RWPE1 (cell line): ENCODE data around the gene CATSPERZ.

Experiments
- CTCF ChIA-PET: fragments of 350-600 bp; sonication (Branson Sonifier 250); formaldehyde crosslinking; extraction: SDS; loops from one replicate; lab custom pipeline; 2021; lab: Yijun Ruan, JAX
- POLR2A ChIA-PET: fragments of 400-600 bp; formaldehyde crosslinking; extraction: SDS; loops from one replicate; lab custom pipeline; 2020; ENCODE audit warnings: antibody characterized with exemption; ENCODE audit not compliant: low non-redundant PET; lab: Yijun Ruan, JAX
- DNase-seq: peaks from one replicate; pipeline ENCODE4 v3.0.0; 2012; ENCODE audit warnings: low spot score
- H3K27ac ChIP-seq: fragments of 450-650 bp; 2 replicates; pipeline ENCODE4 v1.5.1; 2017
- TF ChIP-seq, protein P1 (sequence below): fragments of 450-650 bp; conservative IDR thresholded peaks from 2 replicates; pipeline ENCODE4 v1.5.1; 2017; ENCODE audit warnings: low read depth, mild to moderate bottlenecking

The CATSPERZ gene

DNA sequence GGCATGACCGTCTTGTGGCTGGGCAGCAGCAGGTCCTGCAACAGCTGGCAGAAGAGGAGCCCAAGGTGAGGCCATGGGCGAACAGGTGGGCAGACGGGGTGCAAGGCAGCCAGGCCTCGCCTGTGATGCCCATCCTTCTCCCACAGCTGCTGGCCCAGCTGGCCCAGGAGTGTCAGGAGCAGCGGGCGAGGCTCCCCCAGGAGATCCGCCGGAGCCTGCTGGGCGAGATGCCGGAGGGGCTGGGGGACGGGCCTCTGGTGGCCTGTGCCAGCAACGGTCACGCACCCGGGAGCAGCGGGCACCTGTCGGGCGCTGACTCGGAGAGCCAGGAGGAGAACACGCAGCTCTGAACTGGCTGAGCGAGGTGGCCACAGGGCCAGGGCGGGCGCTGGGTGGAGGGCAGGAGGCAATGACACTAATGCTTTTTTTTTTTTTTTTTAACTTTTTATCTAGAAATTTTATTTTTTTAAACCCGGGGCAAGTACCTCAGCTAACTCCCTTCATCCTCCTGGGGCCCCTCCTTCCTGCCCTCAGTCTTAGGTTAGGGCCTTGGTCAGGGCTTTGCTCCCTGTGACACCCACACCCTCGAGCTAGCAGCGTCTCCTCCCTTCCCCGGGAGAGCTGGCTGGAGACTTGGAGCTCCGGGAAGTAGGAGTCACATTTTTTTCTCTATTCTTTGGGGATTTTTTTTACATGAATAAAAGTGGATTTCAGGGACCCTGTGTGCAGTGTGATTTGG is 32.8 kb upstream of the CATSPERZ start:
- TF ChIP-seq, protein P1, sequence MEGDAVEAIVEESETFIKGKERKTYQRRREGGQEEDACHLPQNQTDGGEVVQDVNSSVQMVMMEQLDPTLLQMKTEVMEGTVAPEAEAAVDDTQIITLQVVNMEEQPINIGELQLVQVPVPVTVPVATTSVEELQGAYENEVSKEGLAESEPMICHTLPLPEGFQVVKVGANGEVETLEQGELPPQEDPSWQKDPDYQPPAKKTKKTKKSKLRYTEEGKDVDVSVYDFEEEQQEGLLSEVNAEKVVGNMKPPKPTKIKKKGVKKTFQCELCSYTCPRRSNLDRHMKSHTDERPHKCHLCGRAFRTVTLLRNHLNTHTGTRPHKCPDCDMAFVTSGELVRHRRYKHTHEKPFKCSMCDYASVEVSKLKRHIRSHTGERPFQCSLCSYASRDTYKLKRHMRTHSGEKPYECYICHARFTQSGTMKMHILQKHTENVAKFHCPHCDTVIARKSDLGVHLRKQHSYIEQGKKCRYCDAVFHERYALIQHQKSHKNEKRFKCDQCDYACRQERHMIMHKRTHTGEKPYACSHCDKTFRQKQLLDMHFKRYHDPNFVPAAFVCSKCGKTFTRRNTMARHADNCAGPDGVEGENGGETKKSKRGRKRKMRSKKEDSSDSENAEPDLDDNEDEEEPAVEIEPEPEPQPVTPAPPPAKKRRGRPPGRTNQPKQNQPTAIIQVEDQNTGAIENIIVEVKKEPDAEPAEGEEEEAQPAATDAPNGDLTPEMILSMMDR: no peak
- DNase-seq: no peak
- POLR2A ChIA-PET: interaction anchor here (0.7 to 1.6 kb wide), 3 partner anchors 10 to 23 kb away, joined by 4 to 7 read pairs (median 6); no protein-coding TSS in a partner anchor
- H3K27ac ChIP-seq: peak overlapping the region; percentile 99
- CTCF ChIA-PET: interaction anchor here (1.0 to 3.6 kb wide), 5 partner anchors 9 to 63 kb away, joined by 3 to 18 read pairs (median 5); partner anchors contain the start of genes CATSPERZ and PLCB3

DNA sequence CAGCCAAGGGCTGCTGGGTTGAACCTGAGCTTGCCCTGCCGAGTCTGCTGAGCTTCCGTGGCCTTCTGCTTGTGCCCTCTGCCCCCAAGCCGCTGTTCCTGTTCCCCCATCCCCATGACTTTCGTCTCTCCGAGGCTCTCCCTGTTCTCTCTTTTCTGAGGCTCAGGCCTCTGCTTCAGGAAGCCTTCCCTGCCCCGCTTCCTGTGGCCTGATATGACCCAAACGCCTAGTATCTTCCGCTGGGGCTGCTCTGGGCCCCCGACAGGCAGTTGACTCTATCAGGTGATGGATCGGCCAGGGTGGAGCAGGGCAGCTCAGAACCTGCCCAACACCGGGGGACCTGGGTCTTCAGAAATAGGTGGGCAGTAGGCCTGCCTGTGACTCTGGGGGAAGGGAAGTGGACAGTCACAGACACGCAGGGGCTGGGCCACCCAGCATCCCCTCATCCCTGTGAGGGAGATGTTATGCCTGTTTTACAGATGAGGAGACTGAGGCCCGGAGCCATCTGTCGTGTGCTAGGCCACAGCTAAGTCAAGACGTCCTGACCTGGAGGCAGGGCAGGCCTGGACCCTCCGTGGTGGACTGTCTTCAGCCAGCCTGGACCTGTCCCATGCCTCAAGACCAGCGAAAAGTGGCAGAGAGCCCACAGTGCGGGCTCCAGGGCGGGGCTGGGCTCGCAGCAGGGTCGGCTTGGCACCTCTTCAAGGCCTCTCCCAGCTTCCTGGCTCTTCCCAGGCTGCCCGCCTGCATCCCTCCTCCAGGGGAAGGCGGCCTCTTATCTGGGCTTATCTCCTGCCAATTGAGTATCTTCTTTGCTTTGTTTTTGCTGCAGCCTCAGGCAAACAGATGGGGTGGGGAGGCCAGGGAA is 31.9 kb upstream of the CATSPERZ start:
- H3K27ac ChIP-seq: peak overlapping the region; percentile 99
- CTCF ChIA-PET: interaction anchor here (0.6 to 3.6 kb wide), 8 partner anchors 9 to 1388 kb away, joined by 3 to 18 read pairs (median 4); partner anchors contain the start of genes CATSPERZ, PLCB3 and SLC3A2
- POLR2A ChIA-PET: interaction anchor here (0.6 to 1.6 kb wide), 7 partner anchors 9 to 43 kb away, joined by 3 to 7 read pairs (median 4); no protein-coding TSS in a partner anchor
- no peak for DNase-seq
- TF ChIP-seq, protein P1: no peak

DNA sequence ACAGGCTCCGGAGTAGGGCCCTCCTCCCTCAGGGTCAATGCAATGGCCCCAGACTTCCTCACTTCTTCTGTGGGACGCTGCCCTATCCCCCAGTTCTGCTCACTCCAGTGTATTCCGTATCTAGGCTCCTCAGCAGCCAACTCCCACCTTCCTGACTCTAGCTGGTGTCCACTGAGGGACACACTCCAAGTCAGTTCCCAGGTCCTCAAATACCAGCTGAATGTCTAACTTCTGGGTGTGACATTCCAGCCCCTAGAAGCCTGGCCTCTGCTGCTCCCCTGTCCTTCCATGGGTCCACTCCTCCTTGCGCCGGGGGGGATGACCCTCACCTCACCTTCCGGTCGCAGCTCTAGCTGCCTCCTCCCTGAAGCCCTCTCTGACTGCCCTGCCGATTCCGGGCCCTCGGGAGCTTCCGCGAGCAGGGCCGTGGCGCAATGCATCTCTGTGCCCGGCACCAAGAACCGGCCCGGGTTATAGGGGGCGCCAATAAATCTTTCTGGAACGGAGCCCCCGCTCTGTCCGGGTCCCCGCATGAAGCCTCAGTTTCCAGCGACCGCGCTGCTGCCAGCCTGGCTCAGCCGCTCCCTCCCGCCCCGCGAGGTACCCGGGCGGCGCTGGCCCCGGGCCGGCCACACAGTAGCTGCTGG is 31.1 kb upstream of the CATSPERZ start:
- ChIA-PET CTCF (interaction anchor here (0.6 to 3.6 kb wide), 5 partner anchors 10 to 257 kb away, joined by 3 to 18 read pairs (median 3); partner anchors contain the start of genes CATSPERZ and PLCB3), POLR2A (interaction anchor here (0.6 to 1.6 kb wide), 5 partner anchors 16 to 43 kb away, joined by 3 to 7 read pairs (median 4); no protein-coding TSS in a partner anchor)

DNA sequence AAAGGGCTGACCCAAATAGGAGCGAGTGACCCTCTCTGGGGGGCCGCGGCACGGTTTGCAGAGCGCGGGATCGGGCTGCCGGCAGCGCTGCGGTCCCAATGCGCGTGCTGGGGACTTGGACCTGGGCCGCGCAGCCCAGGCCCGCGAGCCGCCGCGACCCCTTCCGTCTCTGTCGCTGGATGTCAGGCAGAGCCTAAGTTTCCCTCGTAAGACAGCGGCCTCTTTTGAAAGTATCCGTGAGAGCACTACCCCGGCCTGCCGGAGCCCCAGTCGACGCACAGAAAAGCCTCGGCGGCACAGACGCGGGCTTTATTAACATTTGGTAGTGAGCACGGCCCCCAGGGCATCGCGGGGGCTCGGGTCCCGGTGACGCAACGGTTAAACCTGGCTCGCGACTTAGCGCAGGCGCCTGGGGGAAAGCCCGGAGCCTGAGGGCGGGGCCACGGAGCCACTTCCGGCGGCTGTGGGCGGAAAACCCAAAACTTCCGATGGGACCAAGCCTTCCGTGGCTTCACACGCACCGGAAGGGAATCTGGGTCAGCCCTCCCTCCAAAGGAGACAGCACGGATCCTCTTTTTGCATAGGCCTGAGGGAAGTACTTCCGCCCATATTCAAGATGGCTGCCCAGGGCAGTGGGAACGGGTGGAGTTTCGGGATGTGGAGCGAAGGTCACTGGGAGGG is 30.5 kb upstream of the CATSPERZ start:
- H3K27ac ChIP-seq: peak overlapping the region; percentile 99
- peak; percentile 91 for DNase-seq
- ChIA-PET CTCF (interaction anchor here (0.6 to 3.6 kb wide), 4 partner anchors 12 to 35 kb away, joined by 4 to 18 read pairs (median 6); partner anchors contain the start of genes CATSPERZ and PLCB3), POLR2A (interaction anchor here (0.6 to 1.4 kb wide), 2 partner anchors 17 to 24 kb away, joined by 4 to 7 read pairs; no protein-coding TSS in a partner anchor)
- TF ChIP-seq, protein P1: no peak

More for the DNA sequence above, 31.1 kb upstream of the CATSPERZ start:
- no peak for DNase-seq
- peak overlapping the region; percentile 99 for H3K27ac ChIP-seq
- TF ChIP-seq, protein P1: no peak

DNA sequence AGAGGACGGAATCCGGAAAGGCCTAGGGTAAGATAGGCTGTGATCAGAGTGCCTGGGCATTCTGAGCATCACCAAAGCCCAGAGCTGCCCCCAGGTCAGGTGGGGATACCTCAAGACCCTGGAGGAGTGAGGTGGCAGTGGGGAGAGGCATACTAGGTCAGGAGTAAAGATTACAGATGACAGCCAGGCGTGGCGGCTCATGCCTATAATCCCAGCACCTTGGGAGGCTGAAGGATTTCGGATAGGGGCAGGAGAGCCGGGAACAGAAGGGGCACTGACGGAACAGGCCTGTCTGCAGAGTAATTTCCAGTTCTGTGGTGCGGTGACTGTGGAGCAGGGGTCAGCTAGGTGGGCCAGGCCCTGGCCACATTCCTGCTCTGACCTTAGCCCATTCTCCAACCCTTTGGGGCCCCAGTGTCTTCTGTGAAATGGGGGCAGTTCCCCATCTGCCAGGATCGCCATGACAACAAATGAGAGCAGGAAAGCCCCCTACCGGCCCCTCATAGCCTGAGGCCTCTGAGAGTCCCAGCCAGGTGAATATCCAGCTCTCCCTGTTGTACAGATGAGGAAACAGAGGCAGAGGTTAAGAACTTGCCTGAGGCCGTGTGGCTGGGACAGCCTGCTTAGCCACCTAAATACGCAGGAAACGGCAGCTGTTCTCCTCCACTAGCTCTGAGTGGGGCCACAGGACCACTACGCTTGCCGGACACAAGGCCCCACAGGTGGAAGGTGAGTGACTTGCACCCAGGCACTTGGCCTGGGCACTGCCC is 24.9 kb upstream of the CATSPERZ start:
- no peak for DNase-seq
- CTCF ChIA-PET: interaction anchor here (0.5 to 1.3 kb wide), 3 partner anchors 12 to 30 kb away, joined by 3 to 6 read pairs (median 4); no protein-coding TSS in a partner anchor
- peak overlapping the region; percentile 98 for H3K27ac ChIP-seq
- POLR2A ChIA-PET: interaction anchor here (0.5 to 2.0 kb wide), 3 partner anchors 12 to 60 kb away, joined by 5 to 6 read pairs (median 5); no protein-coding TSS in a partner anchor
- TF ChIP-seq, protein P1: no peak
